Mucosa of rectum (tissue), 2 donors: ENCODE results near the gene DCPS.
A peak's percentile ranks its signal among the peaks of the same experiment; 100 is the strongest.

Experiments
- H3K27ac ChIP-seq, 2 donors: one replicate each; pipeline ENCODE4 v1.7.0; 2013; ENCODE audit warnings: inconsistent platforms in 2 of 2, low read depth in 2 of 2, low read length in 2 of 2
- H3K27me3 ChIP-seq, 2 donors: one replicate each; pipeline ENCODE4 v1.7.0; 2013; ENCODE audit warnings: low read length in 2 of 2; ENCODE audit not compliant: control insufficient read depth in 2 of 2, insufficient read depth in 2 of 2
- H3K36me3 ChIP-seq, 2 donors: one replicate each; pipeline ENCODE4 v1.7.0; 2013; ENCODE audit warnings: low read length in 2 of 2; ENCODE audit not compliant: control insufficient read depth in 2 of 2, insufficient read depth in 2 of 2
- H3K4me1 ChIP-seq, 2 donors: one replicate each; pipeline ENCODE4 v1.7.0; 2013; ENCODE audit warnings: low read length in 2 of 2, mild to moderate bottlenecking in 1 of 2; ENCODE audit not compliant: control insufficient read depth in 2 of 2, insufficient read depth in 2 of 2
- H3K4me3 ChIP-seq, 2 donors: one replicate each; pipeline ENCODE4 v1.7.0; 2013; ENCODE audit warnings: low read length in 2 of 2
- H3K9ac ChIP-seq, 2 donors: one replicate each; pipeline ENCODE4 v1.7.0; 2013; ENCODE audit warnings: low read length in 2 of 2, low read depth in 1 of 2, mild to moderate bottlenecking in 1 of 2
- H3K9me3 ChIP-seq, 2 donors: one replicate each; pipeline ENCODE4 v1.7.0; 2013; ENCODE audit warnings: low read length in 2 of 2; ENCODE audit not compliant: control insufficient read depth in 2 of 2
- donor health status: healthy.
- donor health status: Normal muscosa, but diverticular disease.

The DCPS gene

GRCh38 chr11:126282736-126283591 is 20.9 kb upstream of the DCPS start, which contains the start of gene TIRAP:
Gene TIRAP (plus strand): TSS chr11:126283093. CDS start chr11:126290895, 7,802 bp downstream.
- no peaks in the 10 kb centered on the region for H3K27me3 ChIP-seq
- peak within 1 kb of the TSS; percentile 83 to 92 for H3K4me3 ChIP-seq
- no peaks in the 10 kb centered on the region for H3K9me3 ChIP-seq
- H3K4me1 ChIP-seq = peaks cover 14 to 16% of the 10 kb centered on the region in 2 donors
- H3K36me3 ChIP-seq = peaks cover 0 to 2% of the 10 kb centered on the region in 2 donors
- peak within 1 kb of the TSS; percentile 80 to 89 for H3K27ac ChIP-seq
- peak within 1 kb of the TSS; percentile 79 to 84 for H3K9ac ChIP-seq

GRCh38 chr11:126284829-126285228 is 19.0 kb upstream of the DCPS start:
- no peaks in the 10 kb centered on the region for H3K27me3 ChIP-seq
- H3K9me3 ChIP-seq = no peaks in the 10 kb centered on the region
- no peak overlapping the region for H3K4me3 ChIP-seq
- no peak overlapping the region for H3K27ac ChIP-seq
- no peaks in the 10 kb centered on the region for H3K36me3 ChIP-seq
- H3K9ac ChIP-seq = no peak overlapping the region
- H3K4me1 ChIP-seq = peaks cover 14 to 16% of the 10 kb centered on the region in 2 donors

- Histone ChIP-seq H3K9me3 (no peaks in the 10 kb centered on the region), H3K4me1 (peaks cover 10% of the 10 kb centered on the region in 2 donors), H3K36me3 (peaks cover 28% of the 10 kb centered on the region in 2 donors), H3K4me3 (no peak overlapping the region), H3K9ac (no peak overlapping the region), H3K27ac (no peak overlapping the region), H3K27me3 (no peaks in the 10 kb centered on the region)
Measured at GRCh38 chr11:126288237-126288636, 15.6 kb upstream of the DCPS start.

GRCh38 chr11:126290887-126291286 is 13.0 kb upstream of the DCPS start:
- Histone ChIP-seq H3K4me1 (no peaks in the 10 kb centered on the region), H3K9ac (no peak overlapping the region), H3K27ac (no peak overlapping the region), H3K9me3 (no peaks in the 10 kb centered on the region), H3K4me3 (no peak overlapping the region), H3K36me3 (peaks cover 37 to 39% of the 10 kb centered on the region in 2 donors), H3K27me3 (no peaks in the 10 kb centered on the region)

GRCh38 chr11:126293726-126294125 is 10.1 kb upstream of the DCPS start:
- H3K36me3 ChIP-seq = peaks cover 37 to 39% of the 10 kb centered on the region in 2 donors
- no peaks in the 10 kb centered on the region for H3K4me1 ChIP-seq
- no peak overlapping the region for H3K27ac ChIP-seq

GRCh38 chr11:126297004-126297403 is 6.9 kb upstream of the DCPS start:
- H3K36me3 ChIP-seq = peaks cover 18 to 20% of the 10 kb centered on the region in 2 donors
- H3K27me3 ChIP-seq = no peaks in the 10 kb centered on the region
- H3K4me1 ChIP-seq = no peaks in the 10 kb centered on the region
- no peak overlapping the region for H3K4me3 ChIP-seq
- no peak overlapping the region for H3K27ac ChIP-seq
- H3K9me3 ChIP-seq = no peaks in the 10 kb centered on the region
- H3K9ac ChIP-seq = no peak overlapping the region

More at GRCh38 chr11:126293726-126294125, 10.1 kb upstream of the DCPS start:
- Histone ChIP-seq H3K9ac (no peak overlapping the region), H3K9me3 (no peaks in the 10 kb centered on the region), H3K4me3 (no peak overlapping the region), H3K27me3 (no peaks in the 10 kb centered on the region)

- peaks cover 0 to 12% of the 10 kb centered on the region in 2 donors for H3K4me1 ChIP-seq
- H3K27ac ChIP-seq = peak overlapping the region; percentile 77 to 82
- peak overlapping the region; percentile 76 to 91 for H3K9ac ChIP-seq
- peaks cover 3 to 4% of the 10 kb centered on the region in 2 donors for H3K36me3 ChIP-seq
- peak overlapping the region; percentile 91 to 98 for H3K4me3 ChIP-seq
- H3K27me3 ChIP-seq = no peaks in the 10 kb centered on the region
- no peaks in the 10 kb centered on the region for H3K9me3 ChIP-seq
Measured at GRCh38 chr11:126304457-126305075, 706 bp downstream of the DCPS start.

- H3K27me3 ChIP-seq = no peaks in the 10 kb centered on the region
- H3K27ac ChIP-seq = no peak overlapping the region
Measured at GRCh38 chr11:126305699-126306098, 1.8 kb downstream of the DCPS start.

GRCh38 chr11:126307706-126308105 is 3.8 kb downstream of the DCPS start:
- Histone ChIP-seq H3K4me1 (peaks cover 7 to 22% of the 10 kb centered on the region in 2 donors), H3K27me3 (no peaks in the 10 kb centered on the region), H3K27ac (no peak overlapping the region), H3K9ac (no peak overlapping the region), H3K9me3 (no peaks in the 10 kb centered on the region), H3K4me3 (no peak overlapping the region), H3K36me3 (peaks cover 3 to 4% of the 10 kb centered on the region in 2 donors)

More at GRCh38 chr11:126305699-126306098, 1.8 kb downstream of the DCPS start:
- Histone ChIP-seq H3K9ac (no peak overlapping the region), H3K9me3 (no peaks in the 10 kb centered on the region), H3K4me1 (peaks cover 1 to 17% of the 10 kb centered on the region in 2 donors), H3K36me3 (peaks cover 3 to 4% of the 10 kb centered on the region in 2 donors), H3K4me3 (no peak overlapping the region)

GRCh38 chr11:126308271-126308671 is 4.4 kb downstream of the DCPS start:
- Histone ChIP-seq H3K27ac (no peak overlapping the region), H3K9me3 (no peaks in the 10 kb centered on the region), H3K4me1 (peaks cover 13 to 23% of the 10 kb centered on the region in 2 donors), H3K27me3 (no peaks in the 10 kb centered on the region), H3K4me3 (no peak overlapping the region), H3K36me3 (peaks cover 3 to 4% of the 10 kb centered on the region in 2 donors), H3K9ac (no peak overlapping the region)
